ENCODE measurements around the gene CUEDC1. TPM values are rescaled to one million over a fixed set of nuclear protein-coding genes. Genes with fewer than 3 reads are reported as not detected.

The CUEDC1 gene
- total and polyA plus RNA-seq, 4 donors, result 19.7 to 55.7 (median 29.2) TPM

- Histone ChIP-seq H3K36me3 (ENCODE audit: control insufficient read depth in 4 of 4, insufficient read depth in 4 of 4, low read length in 4 of 4) (peaks cover 8 to 17% (median 10%) of the 10 kb centered on the region in 4 donors), H3K4me3 (no peak overlapping the region), H3K27ac (ENCODE audit: low read depth in 1 of 2, low read length in 1 of 2) (no peak overlapping the region), H3K4me1 (ENCODE audit: control insufficient read depth in 5 of 5, insufficient read depth in 5 of 5, low read length in 5 of 5) (peaks cover 7 to 28% (median 18%) of the 10 kb centered on the region in 5 donors), H3K9ac (ENCODE audit: insufficient read depth in 1 of 2, low read length in 2 of 2) (no peak overlapping the region), H3K9me3 (ENCODE audit: control insufficient read depth in 4 of 4, insufficient read depth in 3 of 4, low read length in 3 of 4) (no peaks in the 10 kb centered on the region), H3K27me3 (ENCODE audit: control insufficient read depth in 3 of 3, insufficient read depth in 3 of 3, low read length in 2 of 3) (no peaks in the 10 kb centered on the region)
- ATAC-seq (ENCODE audit: insufficient read depth, low FRiP score), result no peak
- no peak for TF ChIP-seq CTCF (IDR thresholded peaks at IDR 0.05; ENCODE audit: control extremely low read depth, extremely low read depth)
- DNase-seq, result no peak
- 92 to 97% methylated on average over 4 of the region's 4 CpGs for WGBS, 2 donors
These were observed 69.2 kb downstream of the CUEDC1 start for GRCh38 chr17:57886020-57886419.

GRCh38 chr17:57885148-57885915 is 69.9 kb downstream of the CUEDC1 start:
- H3K9me3 ChIP-seq (ENCODE audit: control insufficient read depth in 4 of 4, insufficient read depth in 3 of 4, low read length in 3 of 4), result no peaks in the 10 kb centered on the region
- no peak overlapping the region for H3K4me3 ChIP-seq
- H3K27me3 ChIP-seq (ENCODE audit: control insufficient read depth in 3 of 3, insufficient read depth in 3 of 3, low read length in 2 of 3), result no peaks in the 10 kb centered on the region
- no peak overlapping the region for H3K9ac ChIP-seq (ENCODE audit: insufficient read depth in 1 of 2, low read length in 2 of 2)
- H3K27ac ChIP-seq (ENCODE audit: low read depth in 1 of 2, low read length in 1 of 2), result no peak overlapping the region
- ATAC-seq (ENCODE audit: insufficient read depth, low FRiP score) (no peak), DNase-seq (no peak)
- no peak for TF ChIP-seq CTCF (IDR thresholded peaks at IDR 0.05; ENCODE audit: control extremely low read depth, extremely low read depth)
- peaks cover 8 to 17% (median 10%) of the 10 kb centered on the region in 4 donors for H3K36me3 ChIP-seq (ENCODE audit: control insufficient read depth in 4 of 4, insufficient read depth in 4 of 4, low read length in 4 of 4)
- H3K4me1 ChIP-seq (ENCODE audit: control insufficient read depth in 5 of 5, insufficient read depth in 5 of 5, low read length in 5 of 5), result peaks cover 12 to 30% (median 15%) of the 10 kb centered on the region in 5 donors
- WGBS, 2 donors, result 92 to 95% methylated on average over 64 to 67 of the region's 67 CpGs

GRCh38 chr17:57881783-57882351 is 73.3 kb downstream of the CUEDC1 start:
- no peak overlapping the region for H3K9ac ChIP-seq (ENCODE audit: insufficient read depth in 1 of 2, low read length in 2 of 2)

More at GRCh38 chr17:57881783-57882351, 73.3 kb downstream of the CUEDC1 start:
- H3K36me3 ChIP-seq (ENCODE audit: control insufficient read depth in 4 of 4, insufficient read depth in 4 of 4, low read length in 4 of 4), result peaks cover 8 to 31% (median 19%) of the 10 kb centered on the region in 4 donors
- H3K4me1 ChIP-seq (ENCODE audit: control insufficient read depth in 5 of 5, insufficient read depth in 5 of 5, low read length in 5 of 5), result peaks cover 5 to 29% (median 19%) of the 10 kb centered on the region in 5 donors
- H3K9me3 ChIP-seq (ENCODE audit: control insufficient read depth in 4 of 4, insufficient read depth in 3 of 4, low read length in 3 of 4), result no peaks in the 10 kb centered on the region
- peak overlapping the region; percentile 11 to 46 for H3K27ac ChIP-seq (ENCODE audit: low read depth in 1 of 2, low read length in 1 of 2)
- H3K4me3 ChIP-seq, result no peak overlapping the region
- 68 to 79% methylated on average over 9 of the region's 9 CpGs for WGBS, 2 donors
- peak; percentile 59 to 71 (median 67) for DNase-seq
- no peaks in the 10 kb centered on the region for H3K27me3 ChIP-seq (ENCODE audit: control insufficient read depth in 3 of 3, insufficient read depth in 3 of 3, low read length in 2 of 3)
- TF ChIP-seq CTCF (IDR thresholded peaks at IDR 0.05; ENCODE audit: control extremely low read depth, extremely low read depth), result no peak
- ATAC-seq (ENCODE audit: insufficient read depth, low FRiP score), result no peak

All from lung (tissue), 12 donors.